DOHH2 (cell line): ENCODE results near the gene DHX40.

ENCODE experiments used
- EZH2phosphoT487 ChIP-seq: fragments of 200-600 bp; sonication (generic); IDR thresholded peaks from 2 replicates; pipeline ENCODE4 v1.6.1; 2017; ENCODE audit warnings: borderline replicate concordance, mild to moderate bottlenecking, antibody characterized with exemption, low read length, moderate library complexity, mixed read lengths
- TF ChIP-seq, protein P1 (sequence below): fragments of 200-600 bp; sonication (generic); IDR thresholded peaks from one replicate; pipeline ENCODE4 v1.5.1; 2014; ENCODE audit warnings: antibody characterized with exemption, mild to moderate bottlenecking, low read depth, low read length; ENCODE audit not compliant: poor library complexity, severe bottlenecking

DNA sequence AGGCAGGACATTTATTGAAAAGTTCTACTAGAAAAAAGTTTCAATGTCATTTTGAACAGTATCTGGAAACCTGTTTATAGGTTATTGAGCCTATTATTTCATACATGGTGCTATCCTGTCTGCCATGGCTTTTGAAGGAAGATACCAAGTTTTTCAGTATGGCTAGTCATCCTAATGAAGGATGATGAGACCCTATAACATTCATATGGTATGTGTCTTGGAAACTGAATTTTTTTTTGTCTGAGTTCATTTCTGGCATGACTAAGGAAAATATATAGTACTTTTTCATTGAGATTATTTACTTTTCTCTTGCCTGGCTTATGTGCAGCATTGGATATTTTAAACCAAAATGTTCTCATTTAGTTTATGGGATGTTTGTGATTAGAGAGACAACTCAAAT, 84.5 kb downstream of the DHX40 start:
- TF ChIP-seq, protein P1, sequence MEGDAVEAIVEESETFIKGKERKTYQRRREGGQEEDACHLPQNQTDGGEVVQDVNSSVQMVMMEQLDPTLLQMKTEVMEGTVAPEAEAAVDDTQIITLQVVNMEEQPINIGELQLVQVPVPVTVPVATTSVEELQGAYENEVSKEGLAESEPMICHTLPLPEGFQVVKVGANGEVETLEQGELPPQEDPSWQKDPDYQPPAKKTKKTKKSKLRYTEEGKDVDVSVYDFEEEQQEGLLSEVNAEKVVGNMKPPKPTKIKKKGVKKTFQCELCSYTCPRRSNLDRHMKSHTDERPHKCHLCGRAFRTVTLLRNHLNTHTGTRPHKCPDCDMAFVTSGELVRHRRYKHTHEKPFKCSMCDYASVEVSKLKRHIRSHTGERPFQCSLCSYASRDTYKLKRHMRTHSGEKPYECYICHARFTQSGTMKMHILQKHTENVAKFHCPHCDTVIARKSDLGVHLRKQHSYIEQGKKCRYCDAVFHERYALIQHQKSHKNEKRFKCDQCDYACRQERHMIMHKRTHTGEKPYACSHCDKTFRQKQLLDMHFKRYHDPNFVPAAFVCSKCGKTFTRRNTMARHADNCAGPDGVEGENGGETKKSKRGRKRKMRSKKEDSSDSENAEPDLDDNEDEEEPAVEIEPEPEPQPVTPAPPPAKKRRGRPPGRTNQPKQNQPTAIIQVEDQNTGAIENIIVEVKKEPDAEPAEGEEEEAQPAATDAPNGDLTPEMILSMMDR: no peak
- TF ChIP-seq EZH2phosphoT487: no peak
